Lower leg skin (tissue), 3 donors: ENCODE results near the gene HECA.

ENCODE experiments used
- CTCF ChIP-seq, 3 donors: fragments of 450-650 bp; IDR thresholded peaks; one replicate each; pipeline ENCODE4 v1.5.1; 2016; ENCODE audit warnings: antibody characterized with exemption in 3 of 3, mild to moderate bottlenecking in 3 of 3, moderate library complexity in 2 of 3
- POLR2A ChIP-seq, 2 donors: fragments of 450-650 bp; IDR thresholded peaks; one replicate each; pipeline ENCODE4 v1.6.1; 2016 to 2017; ENCODE audit warnings: antibody characterized with exemption in 2 of 2, mild to moderate bottlenecking in 1 of 2, moderate library complexity in 1 of 2

GRCh38 chr6:139166238-139166955 is 31.5 kb downstream of the HECA start:
- TF ChIP-seq POLR2A (IDR thresholded peaks at IDR 0.05): no peak
- no peak for TF ChIP-seq CTCF (IDR thresholded peaks at IDR 0.05)
